ENCODE data around the gene GPC6.

- TF ChIP-seq CTCF (IDR thresholded peaks at IDR 0.05; ENCODE audit: insufficient read depth, low read length, poor library complexity, severe bottlenecking) (no peak), EZH2phosphoT487 (conservative IDR thresholded peaks at IDR 0.05; ENCODE audit: low read length) (no peak)
These were observed 1087.3 kb downstream of the GPC6 start for GRCh38 chr13:94313926-94314325.
